Neural cell (in vitro differentiated cells): Measurements from ENCODE around the gene MAN1B1.

Experiments
- CTCF ChIP-seq: fragments of 450-650 bp; IDR thresholded peaks from 2 replicates; pipeline ENCODE4 v1.5.1; 2014; ENCODE audit warnings: antibody characterized with exemption, mild to moderate bottlenecking, moderate library complexity; ENCODE audit not compliant: poor library complexity, severe bottlenecking
- EP300 ChIP-seq: fragments of 450-650 bp; conservative IDR thresholded peaks from 2 replicates; pipeline ENCODE4 v1.6.1; 2014; ENCODE audit warnings: antibody characterized with exemption, mild to moderate bottlenecking, moderate library complexity; ENCODE audit not compliant: poor library complexity, severe bottlenecking
- EZH2 ChIP-seq: fragments of 200-600, 300-800 bp; shearing (Covaris generic), sonication (generic); IDR thresholded peaks from 2 replicates; pipeline ENCODE4 v1.6.1; 2014; ENCODE audit warnings: antibody characterized with exemption, low read length, borderline replicate concordance, mild to moderate bottlenecking; ENCODE audit not compliant: insufficient read depth, poor library complexity, severe bottlenecking
- MXI1 ChIP-seq: fragments of 450-650 bp; conservative IDR thresholded peaks from 2 replicates; pipeline ENCODE4 v1.6.1; 2014; ENCODE audit warnings: antibody characterized with exemption, mild to moderate bottlenecking; ENCODE audit not compliant: poor library complexity, severe bottlenecking
- POLR2AphosphoS5 ChIP-seq: IDR thresholded peaks from 2 replicates; pipeline ENCODE4 v1.6.1; 2012
- REST ChIP-seq: IDR thresholded peaks from 2 replicates; pipeline ENCODE4 v1.6.1; 2012; ENCODE audit warnings: borderline replicate concordance
- SMC3 ChIP-seq: fragments of 450-650 bp; conservative IDR thresholded peaks from 2 replicates; pipeline ENCODE4 v1.6.1; 2014; ENCODE audit warnings: antibody characterized with exemption, mild to moderate bottlenecking, moderate library complexity; ENCODE audit not compliant: poor library complexity
- TAF1 ChIP-seq: IDR thresholded peaks from 2 replicates; pipeline ENCODE4 v1.6.1; 2012; ENCODE audit warnings: low read depth

GRCh38 chr9:137041124-137041523 is 45.7 kb upstream of the MAN1B1 start:
- TF ChIP-seq CTCF, result no peak
- TF ChIP-seq REST, result no peak
- no peak for TF ChIP-seq EZH2
- no peak for TF ChIP-seq TAF1
- TF ChIP-seq EP300, result no peak
- no peak for TF ChIP-seq SMC3
- TF ChIP-seq POLR2AphosphoS5, result no peak
- TF ChIP-seq MXI1, result no peak
